ES-I3 (cell line): Measurements from ENCODE around the gene FEV.

Experiments used
- H3K36me3 ChIP-seq: 2 replicates; pipeline ENCODE4 v1.6.1; 2013; ENCODE audit warnings: mild to moderate bottlenecking, low read length, control low read depth, moderate library complexity; ENCODE audit not compliant: insufficient read depth
- H3K4me1 ChIP-seq: 2 replicates; pipeline ENCODE4 v1.6.1; 2013; ENCODE audit warnings: mild to moderate bottlenecking, control low read depth, low read length; ENCODE audit not compliant: insufficient read depth
- H3K9ac ChIP-seq: 2 replicates; pipeline ENCODE4 v1.6.1; 2013; ENCODE audit warnings: low read depth, mild to moderate bottlenecking, low read length, moderate library complexity
- H3K9me3 ChIP-seq: 2 replicates; pipeline ENCODE4 v1.6.1; 2013; ENCODE audit warnings: mild to moderate bottlenecking, low read length, moderate library complexity; ENCODE audit not compliant: control insufficient read depth, insufficient read depth

The FEV gene

DNA sequence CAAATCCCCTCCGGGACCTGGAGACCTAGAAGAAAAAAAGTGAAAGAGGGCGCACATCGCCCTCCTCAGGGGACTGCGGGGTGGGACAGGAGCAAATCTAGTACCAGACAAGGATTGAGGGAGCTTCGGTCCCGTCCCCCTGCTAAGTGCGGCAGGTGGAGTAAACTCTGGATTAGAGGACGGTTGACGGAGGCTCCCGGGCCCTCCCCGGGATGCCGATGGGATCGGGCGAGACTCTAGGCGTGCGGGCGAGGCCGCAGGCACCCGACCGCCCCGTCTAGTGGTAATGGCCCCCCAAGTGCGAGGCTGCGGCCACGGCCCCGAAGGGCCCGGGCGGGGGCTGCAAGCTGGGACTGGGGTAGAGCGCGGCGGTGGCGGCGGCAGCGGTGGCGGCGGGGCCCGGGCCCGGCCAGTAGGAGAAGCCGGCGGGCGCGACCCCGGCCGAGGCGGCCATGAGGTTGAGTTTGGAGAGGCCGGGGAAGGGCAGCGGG lies 3.5 kb downstream of the FEV start:
- Histone ChIP-seq H3K4me1 (no peaks in the 10 kb centered on the region; the same call in 1 of the 2 replicates), H3K9ac (no peak overlapping the region), H3K9me3 (no peaks in the 10 kb centered on the region), H3K36me3 (no peaks in the 10 kb centered on the region)

DNA sequence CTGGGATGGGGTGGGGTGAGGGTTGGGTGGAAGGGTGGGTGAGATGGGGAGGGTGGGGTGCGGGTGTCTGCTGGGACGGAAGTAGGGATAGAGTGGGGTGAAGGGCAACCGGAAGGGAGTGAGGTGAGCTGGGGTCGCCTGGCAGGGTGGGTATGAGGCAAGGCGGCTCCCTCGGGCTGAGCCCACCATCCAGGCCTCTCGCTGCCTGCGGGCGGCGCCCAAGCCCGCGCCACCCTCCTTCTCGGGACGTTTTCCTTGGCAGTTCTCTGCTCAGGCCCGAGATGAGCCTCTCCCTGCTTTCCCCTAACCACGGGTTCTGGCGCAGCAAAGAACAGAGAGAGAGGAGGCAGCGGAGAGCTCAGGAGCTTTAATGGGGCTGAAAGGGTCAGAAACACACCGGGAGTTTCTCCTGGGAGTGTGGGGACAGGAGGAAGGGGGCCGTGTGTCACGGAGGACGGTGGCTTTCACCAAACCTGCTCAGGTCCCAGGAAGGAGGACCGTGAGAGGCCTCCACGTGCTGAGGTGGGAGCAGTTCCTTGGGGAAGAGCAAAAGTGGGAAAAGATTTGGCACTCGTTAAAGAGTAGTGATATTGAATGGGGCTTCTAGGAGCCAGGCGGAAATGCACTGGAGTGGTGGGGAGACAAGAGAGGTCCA lies 4.1 kb downstream of the FEV start:
- no peaks in the 10 kb centered on the region; the same call in 1 of the 2 replicates for H3K4me1 ChIP-seq
- no peaks in the 10 kb centered on the region for H3K9me3 ChIP-seq
- H3K9ac ChIP-seq = peak overlapping the region; percentile 17; the same call in 1 of the 2 replicates
- H3K36me3 ChIP-seq = no peaks in the 10 kb centered on the region

DNA sequence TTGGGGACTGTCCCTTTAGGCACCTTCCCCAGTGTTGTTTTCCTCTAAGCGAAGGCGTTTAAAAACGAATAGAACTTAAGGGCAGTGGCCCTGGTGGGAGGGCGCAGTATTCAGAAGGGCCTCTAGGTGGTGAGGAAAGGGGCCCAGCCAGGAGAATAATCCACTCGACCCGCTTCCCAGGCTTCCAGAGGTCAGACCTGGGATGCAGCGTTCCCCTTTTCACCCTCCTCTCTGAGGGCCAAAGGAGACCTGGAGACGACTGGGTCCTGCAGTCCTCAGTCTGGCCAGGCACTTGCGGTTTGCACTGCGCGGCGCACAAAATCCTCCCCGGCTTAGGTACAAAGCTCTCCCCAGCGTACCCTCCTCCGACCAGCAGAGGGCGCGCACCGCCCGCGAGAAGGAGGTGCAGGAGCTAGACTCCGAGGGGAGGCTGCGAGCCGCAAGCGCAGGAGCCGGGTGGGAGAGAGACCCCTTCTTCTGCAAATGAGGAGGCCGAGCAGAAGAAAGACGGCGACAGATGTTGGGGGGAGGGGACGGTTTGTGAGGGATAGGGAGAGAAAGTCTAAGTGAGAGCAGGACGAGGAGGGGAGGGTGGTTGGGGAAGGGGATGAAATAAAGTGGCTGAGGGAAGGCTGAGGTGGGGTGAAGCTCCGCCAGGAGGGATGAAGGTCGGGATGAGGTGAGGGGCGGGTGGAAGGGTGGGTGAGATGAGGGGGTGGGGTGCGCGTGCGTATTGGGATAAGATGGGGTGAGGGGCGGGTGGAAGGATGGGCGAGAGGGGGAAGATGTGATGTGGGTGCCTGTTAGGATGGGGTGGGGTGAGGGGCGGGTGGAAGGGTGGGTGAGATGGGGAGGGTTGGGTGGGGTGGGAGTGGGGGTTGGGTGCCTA lies 4.9 kb downstream of the FEV start:
- H3K4me1 ChIP-seq = no peaks in the 10 kb centered on the region; the same call in 1 of the 2 replicates
- peak overlapping the region; percentile 24; the same call in 1 of the 2 replicates for H3K9ac ChIP-seq
- H3K9me3 ChIP-seq = no peaks in the 10 kb centered on the region
- H3K36me3 ChIP-seq = no peaks in the 10 kb centered on the region

DNA sequence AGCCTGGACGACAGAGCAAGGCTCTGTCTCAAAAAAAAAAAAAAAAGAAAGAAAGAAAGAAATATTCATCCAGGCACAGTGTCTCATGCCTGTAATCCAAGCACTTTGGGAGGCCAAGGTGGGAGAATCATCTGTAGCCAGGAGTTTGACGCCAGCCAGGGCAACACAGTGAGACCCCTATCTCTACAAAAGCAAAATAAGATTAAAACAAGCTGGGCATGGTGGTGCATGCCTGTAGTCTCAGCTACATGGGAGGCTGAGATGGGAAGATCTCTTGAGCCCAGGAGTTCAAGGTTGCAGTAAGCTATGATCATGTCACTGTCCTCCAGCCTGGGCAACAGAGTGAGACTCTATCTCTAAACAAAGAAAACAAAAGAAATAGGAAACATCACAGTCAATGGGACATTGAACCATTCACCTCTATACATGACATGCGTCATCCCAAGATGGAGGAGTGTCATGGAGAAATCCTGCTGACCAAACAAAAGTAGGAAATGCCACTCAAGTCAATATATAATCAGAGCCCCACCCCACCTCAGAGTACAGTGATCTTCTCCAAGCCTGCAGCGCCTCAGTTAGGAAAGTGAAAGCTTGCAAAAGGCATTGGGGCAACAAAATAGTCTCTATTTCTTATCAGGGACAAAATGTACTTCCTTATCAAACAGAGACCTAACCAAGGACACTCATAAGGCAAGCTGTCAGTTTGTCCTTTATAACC lies 9.8 kb downstream of the FEV start:
- Histone ChIP-seq H3K36me3 (no peaks in the 10 kb centered on the region), H3K4me1 (no peaks in the 10 kb centered on the region), H3K9ac (no peak overlapping the region), H3K9me3 (no peaks in the 10 kb centered on the region)

DNA sequence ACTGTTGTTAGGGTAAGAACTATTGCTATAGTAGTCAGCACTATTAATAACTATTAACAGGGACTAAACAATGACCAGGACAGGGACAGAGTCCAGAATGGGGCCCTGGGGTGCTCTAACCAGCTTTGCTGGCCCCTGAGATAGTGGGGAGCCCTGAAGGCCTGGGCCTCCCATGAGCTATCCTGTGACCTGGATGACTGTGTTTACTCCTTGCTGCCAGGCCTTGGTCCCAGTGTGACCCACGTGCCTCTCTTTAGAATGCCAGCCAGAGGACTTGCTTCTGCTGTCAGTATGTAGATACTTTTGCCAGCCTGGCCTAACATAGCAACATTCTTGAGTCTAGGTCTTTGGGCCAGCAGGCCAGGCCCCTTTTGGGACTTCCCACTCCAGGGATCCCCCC lies 14.1 kb downstream of the FEV start:
- no peaks in the 10 kb centered on the region for H3K9me3 ChIP-seq
- H3K9ac ChIP-seq = no peak overlapping the region
- no peaks in the 10 kb centered on the region for H3K36me3 ChIP-seq
- H3K4me1 ChIP-seq = no peaks in the 10 kb centered on the region

DNA sequence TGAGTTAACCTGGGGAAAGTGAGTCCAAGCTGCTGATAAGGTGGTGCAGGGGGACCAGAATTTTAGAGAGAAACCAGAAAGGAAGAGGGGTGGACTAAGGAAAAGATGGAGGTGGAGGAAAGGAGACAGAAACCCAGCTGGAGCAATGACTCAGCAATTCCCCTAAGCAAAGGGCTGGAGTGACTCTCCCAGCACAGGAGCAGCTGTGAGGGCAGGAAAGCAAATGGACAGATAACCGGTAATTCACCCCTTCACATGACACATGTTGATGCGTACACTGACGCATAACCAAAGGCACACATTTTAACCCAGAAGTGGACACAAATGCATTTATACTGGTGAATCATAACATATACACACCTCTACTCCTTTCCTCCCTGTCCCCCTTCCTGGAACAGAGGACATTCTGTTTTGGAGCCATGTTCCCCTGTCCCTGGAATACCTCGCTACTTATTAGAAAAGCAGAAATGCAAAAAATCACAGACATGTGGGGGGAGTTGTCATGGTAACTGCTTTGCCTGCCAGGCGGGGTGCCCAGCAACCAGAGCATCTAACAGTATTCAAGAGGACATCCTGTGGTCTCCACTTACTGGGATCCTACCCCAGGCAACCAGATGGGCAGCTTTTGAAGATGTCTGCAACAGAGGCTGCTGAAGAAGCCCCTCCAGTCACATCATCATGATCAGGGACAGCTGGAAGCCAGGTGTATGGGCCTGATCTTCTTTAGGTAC lies 20.8 kb downstream of the FEV start:
- H3K9ac ChIP-seq = peak overlapping the region; percentile 89; the same call in 1 of the 2 replicates
- H3K4me1 ChIP-seq = peaks cover 17% of the 10 kb centered on the region
- H3K36me3 ChIP-seq = no peaks in the 10 kb centered on the region
- no peaks in the 10 kb centered on the region for H3K9me3 ChIP-seq

DNA sequence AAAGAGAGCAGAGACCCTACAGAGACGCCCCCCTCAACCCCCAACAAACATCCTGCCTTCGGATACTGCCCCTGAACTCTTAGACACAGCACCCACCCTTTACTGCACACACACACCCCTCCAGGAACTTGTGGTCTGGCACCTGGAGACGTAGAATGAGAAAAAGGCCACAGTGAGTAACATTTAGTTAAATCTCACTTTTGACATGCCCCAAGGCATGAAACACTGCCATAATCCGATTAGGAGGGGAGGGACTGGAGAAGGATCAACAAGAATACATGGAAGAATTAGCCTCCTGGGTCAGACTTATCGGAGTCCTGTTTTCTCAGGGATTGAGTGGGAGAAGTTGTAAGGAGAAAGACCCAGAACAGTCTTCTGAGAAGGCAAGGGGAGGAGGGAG lies 21.4 kb downstream of the FEV start:
- peaks cover 17% of the 10 kb centered on the region for H3K4me1 ChIP-seq
- no peaks in the 10 kb centered on the region for H3K9me3 ChIP-seq
- H3K36me3 ChIP-seq = no peaks in the 10 kb centered on the region
- peak overlapping the region; percentile 89; the same call in 1 of the 2 replicates for H3K9ac ChIP-seq

DNA sequence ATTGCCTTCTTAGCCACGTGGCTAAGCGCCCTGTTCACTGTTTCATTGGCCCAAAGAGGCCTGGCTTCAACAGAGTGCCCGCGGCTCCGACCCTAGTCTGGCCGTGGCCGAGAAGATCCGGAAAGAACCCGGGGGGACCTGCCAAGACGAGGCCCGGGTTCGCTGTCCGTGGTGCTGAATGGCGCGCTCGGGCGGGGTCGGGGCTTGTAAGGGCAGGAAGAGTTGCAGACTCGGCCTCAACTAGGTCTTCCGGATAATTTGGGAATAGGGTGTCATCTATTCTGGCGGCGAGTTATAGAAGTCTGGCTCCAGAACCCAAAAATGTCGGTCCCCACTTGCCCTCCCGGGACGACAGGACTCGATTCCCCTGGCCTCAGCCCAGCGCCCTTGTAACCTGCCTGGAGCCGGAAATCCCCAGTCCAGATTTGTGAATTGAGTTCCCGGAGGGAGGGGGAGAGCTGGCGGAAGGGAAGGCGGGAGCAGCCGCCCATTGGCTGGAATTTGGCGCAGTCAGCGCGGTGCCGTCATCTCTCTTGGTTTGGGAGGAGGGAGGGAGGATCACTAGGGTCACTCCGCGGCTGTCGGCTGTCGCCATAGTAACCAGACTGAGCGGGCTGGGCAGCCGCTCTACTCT lies 22.0 kb downstream of the FEV start:
- Histone ChIP-seq H3K9me3 (no peaks in the 10 kb centered on the region), H3K4me1 (peaks cover 17% of the 10 kb centered on the region), H3K9ac (peak overlapping the region; percentile 89; the same call in 1 of the 2 replicates), H3K36me3 (no peaks in the 10 kb centered on the region)

DNA sequence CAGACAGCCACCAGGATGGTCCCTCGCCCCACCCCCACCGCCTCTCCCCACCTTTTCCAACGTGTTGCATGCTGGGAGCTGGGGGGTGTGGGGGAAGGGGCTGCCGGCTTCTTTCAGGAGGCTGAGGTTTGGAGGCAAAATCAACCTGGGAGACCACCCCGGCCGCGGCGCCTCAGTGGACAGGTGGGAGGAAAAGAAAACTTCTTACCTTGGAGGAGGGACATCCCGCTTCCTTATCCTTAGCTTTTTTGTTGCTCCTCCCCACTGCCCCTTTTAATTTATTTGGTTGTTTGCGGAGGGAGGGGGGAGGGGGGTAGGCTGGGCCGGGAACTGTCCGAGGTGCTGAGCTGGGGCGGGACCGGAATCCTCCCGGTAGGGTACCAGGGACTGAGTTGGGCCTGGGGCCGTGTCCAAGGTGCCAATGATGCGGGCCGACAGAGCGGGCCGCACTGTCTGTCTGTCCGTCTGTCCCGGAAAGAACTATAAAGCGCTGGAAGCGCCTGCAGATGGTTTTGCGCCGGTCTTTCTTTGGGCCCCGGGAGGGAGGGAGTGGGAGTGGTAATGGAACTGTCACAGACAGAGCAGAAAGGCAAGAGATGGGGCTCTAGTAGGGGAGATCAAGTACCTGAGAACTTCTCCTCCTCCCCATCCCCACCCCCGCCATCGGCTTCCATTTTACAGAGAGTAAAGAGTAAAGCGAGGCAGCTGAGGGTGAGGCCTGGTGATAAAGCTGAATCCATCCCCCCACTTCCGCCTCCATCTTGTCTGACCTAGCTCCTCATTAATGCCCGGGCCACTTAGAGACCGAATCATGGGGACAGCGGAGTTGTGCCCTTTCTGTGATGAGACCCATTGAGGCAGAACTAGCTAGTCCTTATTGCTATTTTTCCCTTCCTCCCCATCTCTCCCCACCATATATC lies 23.1 kb downstream of the FEV start:
- no peaks in the 10 kb centered on the region for H3K36me3 ChIP-seq
- peaks cover 17% of the 10 kb centered on the region for H3K4me1 ChIP-seq
- H3K9me3 ChIP-seq = no peaks in the 10 kb centered on the region
- H3K9ac ChIP-seq = peak overlapping the region; percentile 16; the same call in 1 of the 2 replicates

DNA sequence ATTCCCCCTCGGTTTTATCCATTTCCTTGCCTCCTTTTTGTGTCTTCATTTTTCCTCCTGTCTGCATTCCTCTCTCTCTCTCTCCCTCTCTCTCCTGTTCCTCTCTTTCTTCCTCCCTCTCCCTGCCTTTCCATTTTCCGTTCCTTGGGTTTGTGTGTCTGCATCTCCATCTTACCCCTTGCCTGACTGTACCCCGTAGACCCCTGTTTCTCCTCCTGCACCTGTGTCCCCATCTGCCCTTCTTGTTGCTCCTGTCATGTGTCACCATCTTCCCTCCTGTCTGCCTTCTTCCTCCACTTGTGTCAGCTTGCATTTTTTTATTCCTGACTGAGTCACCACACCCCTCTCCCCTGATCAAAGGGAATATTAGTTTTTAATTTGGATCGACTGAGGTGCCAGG lies 23.8 kb downstream of the FEV start:
- no peaks in the 10 kb centered on the region for H3K9me3 ChIP-seq

DNA sequence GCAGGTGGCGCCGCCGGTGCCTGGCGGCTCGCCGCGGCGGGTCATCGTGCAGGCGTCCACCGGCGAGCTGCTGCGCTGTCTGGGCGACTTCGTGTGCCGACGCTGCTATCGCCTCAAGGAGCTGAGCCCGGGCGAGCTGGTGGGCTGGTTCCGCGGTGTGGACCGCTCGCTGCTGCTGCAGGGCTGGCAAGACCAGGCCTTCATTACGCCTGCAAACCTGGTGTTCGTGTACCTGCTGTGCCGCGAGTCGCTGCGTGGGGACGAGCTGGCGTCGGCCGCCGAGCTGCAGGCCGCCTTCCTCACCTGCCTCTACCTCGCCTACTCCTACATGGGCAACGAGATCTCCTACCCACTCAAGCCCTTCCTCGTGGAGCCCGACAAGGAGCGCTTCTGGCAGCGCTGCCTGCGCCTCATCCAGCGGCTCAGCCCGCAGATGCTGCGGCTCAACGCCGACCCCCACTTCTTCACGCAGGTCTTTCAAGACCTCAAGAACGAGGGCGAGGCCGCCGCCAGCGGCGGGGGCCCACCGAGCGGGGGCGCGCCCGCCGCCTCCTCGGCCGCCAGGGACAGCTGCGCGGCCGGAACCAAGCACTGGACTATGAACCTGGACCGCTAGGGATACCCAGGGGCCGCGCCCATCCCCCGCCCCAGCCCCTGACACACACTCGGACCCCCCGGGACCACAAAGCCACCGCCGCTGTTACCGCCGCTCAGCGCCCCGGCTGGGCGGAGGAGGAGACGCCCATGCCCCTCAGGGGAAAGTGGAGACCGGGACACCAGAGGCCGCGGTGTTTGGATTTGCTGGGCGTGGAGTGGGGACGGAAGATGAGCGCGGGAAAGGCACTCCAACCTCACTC lies 24.4 kb downstream of the FEV start:
- H3K9ac ChIP-seq = peak overlapping the region; percentile 90; the same call in 1 of the 2 replicates
- no peaks in the 10 kb centered on the region for H3K36me3 ChIP-seq
- H3K9me3 ChIP-seq = no peaks in the 10 kb centered on the region
- peaks cover 17% of the 10 kb centered on the region for H3K4me1 ChIP-seq

More for the DNA sequence above, 23.8 kb downstream of the FEV start:
- no peak overlapping the region for H3K9ac ChIP-seq
- no peaks in the 10 kb centered on the region for H3K36me3 ChIP-seq
- peaks cover 17% of the 10 kb centered on the region for H3K4me1 ChIP-seq

DNA sequence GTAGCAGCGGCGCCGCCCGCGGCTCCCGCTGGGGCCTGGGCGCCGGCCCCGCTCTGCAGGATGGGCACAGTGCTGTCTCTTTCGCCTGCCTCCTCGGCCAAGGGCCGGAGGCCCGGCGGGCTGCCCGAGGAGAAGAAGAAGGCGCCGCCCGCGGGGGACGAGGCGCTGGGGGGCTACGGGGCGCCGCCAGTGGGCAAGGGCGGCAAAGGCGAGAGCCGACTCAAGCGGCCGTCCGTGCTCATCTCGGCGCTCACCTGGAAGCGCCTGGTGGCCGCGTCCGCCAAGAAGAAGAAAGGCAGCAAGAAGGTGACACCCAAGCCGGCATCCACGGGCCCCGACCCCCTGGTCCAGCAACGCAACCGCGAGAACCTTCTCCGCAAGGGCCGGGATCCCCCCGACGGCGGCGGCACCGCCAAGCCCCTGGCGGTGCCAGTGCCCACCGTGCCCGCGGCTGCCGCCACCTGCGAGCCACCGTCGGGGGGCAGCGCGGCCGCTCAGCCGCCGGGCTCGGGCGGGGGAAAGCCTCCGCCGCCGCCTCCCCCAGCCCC lies 25.1 kb downstream of the FEV start:
- H3K4me1 ChIP-seq = peaks cover 17% of the 10 kb centered on the region
- H3K36me3 ChIP-seq = no peaks in the 10 kb centered on the region
- H3K9ac ChIP-seq = peak overlapping the region; percentile 90; the same call in 1 of the 2 replicates
- H3K9me3 ChIP-seq = no peaks in the 10 kb centered on the region
